HG02763 (cell line): ENCODE data around the gene SENP5.

Experiments
- ATAC-seq: cut with Tn5 transposase; IDR thresholded peaks from one replicate; pipeline ENCODE4 v1.9.1; 2021; ENCODE audit warnings: mild to moderate bottlenecking, moderate library complexity; ENCODE audit not compliant: unreplicated experiment

Gene SENP5

DNA sequence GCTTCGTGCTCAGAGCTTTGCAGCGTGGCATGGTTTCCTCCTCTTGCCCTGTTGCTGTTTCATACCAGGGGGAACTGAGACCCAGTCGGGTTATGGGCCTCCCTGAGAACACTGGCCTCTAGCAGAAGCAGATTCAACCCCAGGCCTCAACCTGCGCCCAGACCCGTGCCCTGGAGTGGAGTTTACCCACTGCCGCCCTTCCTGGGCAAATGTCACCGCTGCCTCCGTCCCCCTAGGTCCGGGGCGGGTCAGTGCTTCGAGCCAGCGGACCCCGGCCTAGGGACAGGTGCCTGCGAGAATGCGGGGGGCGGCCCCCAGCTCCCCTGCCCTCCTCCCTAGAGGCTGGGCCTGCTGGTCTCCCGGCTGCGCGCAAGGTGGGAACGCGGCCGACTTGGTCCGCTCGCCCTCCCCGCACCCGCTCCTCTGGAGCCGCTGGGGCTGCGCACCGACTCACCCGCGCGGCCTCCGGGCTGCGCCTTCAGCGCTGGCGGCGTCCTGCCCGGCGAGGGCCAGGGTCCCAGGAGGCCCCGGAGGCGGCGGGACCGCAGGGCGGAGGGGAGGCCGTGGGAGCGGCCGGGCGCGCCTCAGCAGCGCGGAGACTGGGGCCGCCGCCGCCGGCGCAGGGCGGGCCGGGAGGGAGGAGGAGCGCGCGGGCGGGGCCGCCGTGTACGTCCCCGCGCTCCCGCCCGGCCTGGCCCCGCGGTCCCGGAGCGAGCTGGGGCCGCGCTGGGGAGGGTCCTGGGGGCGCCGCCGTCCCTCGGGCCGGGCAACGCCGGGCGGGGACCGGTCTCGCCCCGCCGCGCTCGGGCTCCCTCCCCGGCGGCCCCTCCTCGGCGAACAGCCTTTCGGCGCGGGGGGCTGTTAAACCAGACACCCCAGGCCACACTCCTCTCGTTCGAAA, 100.8 kb downstream of the SENP5 start, which contains the start of gene PIGZ:
TSS of gene PIGZ (minus strand) at position 601 of the 901 bp plus-strand sequence. CDS start 16,802 bp downstream, outside the sequence.
- ATAC-seq = peak; percentile 60

DNA sequence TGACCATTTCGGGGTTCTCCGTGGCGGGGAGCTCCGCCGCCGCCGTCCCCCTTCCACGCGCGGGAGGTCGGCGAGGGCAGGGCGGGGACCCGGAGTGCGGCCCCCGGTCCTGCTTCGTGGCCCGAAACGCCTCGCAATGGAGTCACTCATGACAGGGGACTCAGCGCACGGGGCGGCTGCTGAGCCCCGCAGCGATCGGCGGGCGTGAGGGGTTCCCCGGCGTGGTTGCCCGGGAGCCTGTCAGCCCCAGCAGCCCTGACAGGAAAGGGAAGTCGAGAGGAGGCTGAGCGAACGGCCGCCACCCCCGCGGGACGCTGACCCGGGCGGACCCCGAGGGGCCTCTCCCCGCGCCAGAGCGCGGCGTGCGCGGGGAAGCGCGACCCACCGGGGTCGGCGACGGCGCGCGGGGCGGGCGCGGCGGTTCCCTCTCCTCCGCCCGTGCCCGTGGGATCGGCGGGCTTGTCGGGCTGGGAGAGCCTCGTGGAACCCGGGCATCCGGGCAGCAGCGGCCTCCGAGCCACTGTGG, 101.5 kb downstream of the SENP5 start:
- ATAC-seq = peak; percentile 45

DNA sequence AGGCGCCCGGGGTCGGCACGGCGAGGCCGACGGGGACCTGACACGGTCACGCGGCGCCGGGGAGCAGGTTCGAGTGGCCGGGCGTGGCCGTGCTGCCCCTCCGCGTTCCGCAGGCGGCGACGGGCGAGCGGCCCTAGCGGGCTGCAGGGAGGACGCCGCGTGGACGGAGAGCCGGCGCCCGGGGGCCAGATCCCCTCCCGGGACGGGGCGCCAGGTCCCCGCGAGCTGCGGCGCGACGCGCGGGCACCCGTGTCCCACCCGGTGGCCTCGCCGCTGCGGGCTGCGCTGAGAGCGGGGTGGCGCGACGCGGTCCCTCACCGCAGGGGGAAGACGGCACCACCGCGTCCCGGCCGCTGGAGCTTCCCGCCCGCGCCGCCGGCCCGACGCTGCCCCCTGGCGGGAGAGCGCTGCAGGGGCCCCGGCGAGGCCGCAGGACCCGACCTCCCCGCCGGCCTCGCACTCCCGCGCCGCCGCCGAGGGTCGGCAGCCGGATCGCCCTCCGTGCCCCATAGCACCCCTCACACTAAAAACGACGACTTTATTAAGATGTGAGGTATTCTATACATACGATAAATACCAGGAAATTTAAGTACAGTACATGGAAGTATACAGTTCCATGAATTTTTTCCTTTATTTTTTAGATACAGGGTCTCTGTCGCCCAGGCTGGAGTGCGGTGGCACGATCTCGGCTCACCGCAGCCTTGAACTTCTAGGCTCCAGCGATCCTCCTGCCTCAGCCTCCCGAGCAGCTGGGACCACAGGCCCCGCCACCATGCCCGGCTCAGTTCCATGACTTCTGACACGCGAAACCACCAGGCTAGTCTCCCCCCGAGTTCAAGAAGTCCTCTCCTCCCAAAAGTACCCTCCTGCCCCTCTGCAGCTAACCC, 102.2 kb downstream of the SENP5 start:
- ATAC-seq = peak; percentile 56

DNA sequence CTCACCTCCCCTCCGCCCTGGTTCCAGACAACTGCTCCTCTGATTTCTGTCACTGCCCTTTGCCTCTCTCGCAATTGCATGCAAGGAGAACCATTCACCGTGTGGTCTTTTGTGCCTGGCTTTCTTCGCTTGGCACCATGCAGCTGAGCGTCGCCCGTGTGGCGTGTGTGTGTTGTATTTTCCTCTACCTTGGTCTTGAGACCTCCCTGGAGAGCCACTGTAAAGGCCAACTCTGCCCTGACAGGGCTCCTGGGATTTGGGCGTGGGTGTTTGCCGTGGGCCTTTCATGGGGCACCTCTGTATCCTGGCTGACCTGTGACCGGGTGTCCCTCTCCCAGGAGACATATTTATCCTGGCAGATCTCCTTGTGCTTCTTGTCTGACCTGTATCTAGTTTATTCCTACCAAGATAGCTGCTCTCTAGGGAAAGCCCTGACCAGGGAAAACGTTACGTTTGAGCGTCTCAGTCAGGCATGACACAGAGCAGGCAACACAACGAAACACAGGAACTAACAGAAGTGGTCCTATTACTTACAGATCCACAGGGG, 102.9 kb downstream of the SENP5 start:
- ATAC-seq = no peak

DNA sequence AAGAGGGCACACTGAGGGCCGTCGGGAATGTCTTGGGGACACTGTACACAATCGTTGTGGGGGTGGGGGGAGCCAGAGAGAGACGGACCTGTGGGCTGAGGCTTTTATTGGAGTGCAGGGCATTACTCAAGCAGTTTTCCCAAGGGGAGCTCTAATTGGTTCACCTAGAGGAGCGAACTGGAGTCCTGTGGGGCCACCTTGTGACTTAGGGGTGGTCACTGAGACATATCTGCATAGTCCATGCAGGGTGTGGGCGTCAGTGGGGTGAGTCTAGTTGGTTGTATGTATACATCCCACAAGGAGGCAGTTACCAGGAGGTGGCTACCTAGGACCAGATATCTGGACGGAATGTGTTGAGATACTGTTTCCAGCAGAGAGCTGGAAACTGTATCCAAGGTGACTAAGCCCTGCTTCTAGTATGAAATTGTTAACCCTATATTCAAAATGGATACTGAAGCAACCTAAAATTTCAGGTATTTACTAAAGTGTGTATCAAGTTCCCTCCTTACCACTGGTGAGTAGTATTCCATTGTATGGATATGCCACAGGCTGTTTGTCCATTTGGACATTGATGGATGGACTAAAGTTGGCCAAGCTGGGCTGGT, 103.5 kb downstream of the SENP5 start:
- ATAC-seq = no peak

DNA sequence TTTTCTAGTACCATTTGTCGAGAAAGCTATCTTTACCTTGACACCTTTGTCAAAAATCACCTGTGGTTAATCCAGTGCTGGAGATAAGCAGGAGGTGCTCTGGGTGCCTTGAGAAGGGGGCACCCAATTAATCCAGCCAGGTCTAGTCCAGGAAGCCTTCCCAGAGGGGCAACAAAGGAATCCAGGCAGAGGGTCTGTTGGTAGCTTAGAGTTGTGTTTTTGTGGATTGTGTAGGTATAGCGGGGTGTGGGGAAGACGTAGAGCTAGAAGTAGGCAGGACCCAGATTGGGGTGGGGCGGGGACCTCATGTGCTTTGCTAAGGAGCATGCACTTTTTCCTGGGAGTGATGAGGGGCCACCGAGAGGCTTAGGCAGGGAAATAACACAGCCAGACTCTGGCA, 106.9 kb downstream of the SENP5 start:
- ATAC-seq = no peak

DNA sequence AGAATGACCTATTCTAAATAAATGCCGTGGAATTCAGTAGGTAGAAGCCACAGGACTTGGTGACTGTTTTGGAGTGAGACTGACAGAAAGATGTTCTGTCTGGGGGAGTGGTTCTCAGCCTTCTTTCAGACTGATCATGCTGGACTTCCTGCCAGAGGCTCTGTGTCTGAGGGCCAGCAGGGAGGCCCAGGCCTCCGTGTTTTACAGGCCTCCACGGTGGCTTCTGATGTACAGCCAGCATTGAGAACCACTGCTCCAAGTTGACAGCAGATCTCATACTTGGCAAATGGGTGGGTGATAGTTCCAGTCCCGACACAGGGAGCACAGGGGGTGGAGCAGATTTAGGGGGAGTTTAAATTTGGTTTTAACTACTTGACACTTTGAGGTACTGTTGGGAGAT, 107.6 kb downstream of the SENP5 start:
- no peak for ATAC-seq

DNA sequence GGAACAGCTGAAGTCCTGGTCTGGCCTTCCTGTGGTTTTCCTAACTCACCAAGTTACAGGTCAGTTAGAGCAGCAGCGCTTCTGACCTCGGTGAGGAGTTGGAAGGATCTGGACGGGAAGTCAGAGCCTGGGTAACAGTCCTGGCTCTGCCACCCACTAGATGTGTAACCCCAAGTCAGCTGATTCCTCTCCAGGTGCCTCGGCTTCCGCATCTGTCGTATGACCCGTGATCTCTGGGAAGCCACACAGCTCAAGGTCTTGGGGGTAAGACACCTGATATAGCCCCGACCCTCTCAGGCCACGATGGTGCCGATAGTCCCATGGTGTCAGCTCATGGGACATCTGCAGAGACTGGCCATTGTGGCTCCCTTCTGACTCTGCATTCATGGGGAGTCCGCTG, 109.2 kb downstream of the SENP5 start:
- no peak for ATAC-seq

DNA sequence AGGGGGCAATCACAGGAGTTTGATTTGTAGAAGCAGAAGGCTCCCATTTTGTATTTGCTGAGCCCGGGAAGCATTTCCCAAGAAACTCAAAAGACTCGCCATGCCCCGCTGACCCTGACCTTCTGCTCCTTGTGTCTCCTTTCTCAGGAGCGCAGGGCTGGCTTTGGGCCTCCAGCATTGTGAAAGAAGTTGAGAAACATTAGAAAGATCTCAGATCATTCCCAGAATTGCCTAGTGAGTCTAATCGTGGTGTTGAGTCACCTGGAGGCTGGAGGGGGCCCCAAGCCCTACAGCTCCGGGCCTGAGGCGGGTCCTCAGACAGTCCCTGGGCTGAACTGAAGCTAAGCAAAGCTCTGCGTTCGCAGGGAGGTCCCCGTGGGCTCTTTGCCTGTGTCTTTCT, 111.8 kb downstream of the SENP5 start:
- ATAC-seq = no peak

DNA sequence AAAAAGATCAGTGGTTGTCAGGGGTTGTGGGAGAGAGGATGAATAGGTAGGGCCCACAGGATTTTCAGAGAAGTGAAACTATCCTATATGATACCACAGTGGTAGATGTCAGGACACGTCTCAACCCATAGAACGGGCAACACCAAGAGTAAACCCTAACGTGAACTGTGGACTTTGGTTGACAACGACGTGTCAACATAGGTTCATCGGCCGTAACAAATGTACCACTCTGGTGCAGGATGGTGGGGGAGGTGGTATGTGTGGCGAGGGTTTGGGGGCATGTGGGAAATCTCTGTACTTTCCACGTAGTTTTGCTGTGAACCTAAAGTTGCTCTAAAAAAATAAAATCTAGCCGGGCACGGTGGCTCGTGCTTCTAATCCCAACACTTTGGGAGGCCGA, 113.9 kb downstream of the SENP5 start:
- ATAC-seq = no peak

DNA sequence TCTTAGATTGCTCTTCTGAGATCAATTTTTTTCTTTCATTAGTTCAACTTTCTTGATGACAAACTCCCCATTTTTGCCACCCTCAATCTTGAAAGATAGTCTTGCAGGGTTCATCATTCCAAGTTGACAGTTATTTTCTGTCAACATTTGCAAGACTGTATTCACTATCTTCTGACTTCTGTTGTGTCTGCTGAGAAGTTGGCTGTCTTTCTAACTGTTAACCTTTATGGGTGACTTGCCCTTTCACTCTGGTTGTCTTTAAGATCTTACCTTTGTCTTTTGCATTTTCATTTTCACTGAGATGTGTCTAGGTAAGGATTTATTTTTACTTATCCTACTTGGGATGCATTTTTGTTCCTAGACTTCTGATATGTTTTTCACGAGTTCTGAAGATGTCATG, 115.5 kb downstream of the SENP5 start:
- no peak for ATAC-seq
